Lower leg skin (tissue), 3 donors: ENCODE data around the gene GLIS2.

Source experiments
- POLR2A ChIP-seq, 2 donors: fragments of 450-650 bp; IDR thresholded peaks; one replicate each; pipeline ENCODE4 v1.6.1; 2016 to 2017; ENCODE audit warnings: antibody characterized with exemption in 2 of 2, mild to moderate bottlenecking in 1 of 2, moderate library complexity in 1 of 2
- TF ChIP-seq, protein P1 (sequence below), 3 donors: fragments of 450-650 bp; IDR thresholded peaks; one replicate each; pipeline ENCODE4 v1.5.1; 2016; ENCODE audit warnings: antibody characterized with exemption in 3 of 3, mild to moderate bottlenecking in 3 of 3, moderate library complexity in 2 of 3

DNA sequence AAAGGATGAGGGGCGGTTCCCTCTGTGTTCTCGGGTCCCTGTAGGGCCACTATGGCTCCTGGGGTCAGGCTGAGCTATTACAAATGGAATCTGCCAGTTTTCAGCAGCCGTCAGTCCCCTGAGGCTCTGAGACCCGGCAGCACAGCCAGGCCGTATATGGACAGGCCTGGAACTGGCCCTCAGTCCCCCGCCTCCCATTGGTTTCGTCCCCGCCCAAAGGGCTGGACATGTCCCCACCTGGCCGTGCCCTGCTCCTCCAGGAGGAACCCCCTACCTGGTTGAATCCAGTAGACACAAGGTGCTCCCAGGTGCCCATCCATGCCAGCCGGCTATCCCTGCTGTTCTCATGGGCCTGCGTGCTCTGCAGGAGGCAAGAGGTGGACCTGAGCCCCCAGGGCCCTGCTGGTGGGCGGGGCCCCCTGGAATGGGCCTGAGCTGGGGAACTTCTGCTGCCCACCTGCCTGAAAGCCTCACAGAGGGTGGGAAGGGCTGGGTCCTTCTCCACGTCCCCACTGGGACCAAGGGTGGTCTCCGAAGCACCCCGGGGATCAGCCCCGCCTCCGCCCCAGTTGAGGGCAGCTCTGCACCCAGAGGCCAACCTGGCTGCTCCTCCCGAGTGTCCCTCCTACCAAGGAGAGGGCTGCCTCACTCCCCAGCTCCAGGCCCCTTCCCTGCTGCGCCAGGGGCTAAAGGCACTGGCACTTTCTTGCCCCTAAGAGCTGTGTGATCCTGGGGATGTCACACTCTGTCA lies 72.6 kb downstream of the GLIS2 start:
- TF ChIP-seq, protein P1, sequence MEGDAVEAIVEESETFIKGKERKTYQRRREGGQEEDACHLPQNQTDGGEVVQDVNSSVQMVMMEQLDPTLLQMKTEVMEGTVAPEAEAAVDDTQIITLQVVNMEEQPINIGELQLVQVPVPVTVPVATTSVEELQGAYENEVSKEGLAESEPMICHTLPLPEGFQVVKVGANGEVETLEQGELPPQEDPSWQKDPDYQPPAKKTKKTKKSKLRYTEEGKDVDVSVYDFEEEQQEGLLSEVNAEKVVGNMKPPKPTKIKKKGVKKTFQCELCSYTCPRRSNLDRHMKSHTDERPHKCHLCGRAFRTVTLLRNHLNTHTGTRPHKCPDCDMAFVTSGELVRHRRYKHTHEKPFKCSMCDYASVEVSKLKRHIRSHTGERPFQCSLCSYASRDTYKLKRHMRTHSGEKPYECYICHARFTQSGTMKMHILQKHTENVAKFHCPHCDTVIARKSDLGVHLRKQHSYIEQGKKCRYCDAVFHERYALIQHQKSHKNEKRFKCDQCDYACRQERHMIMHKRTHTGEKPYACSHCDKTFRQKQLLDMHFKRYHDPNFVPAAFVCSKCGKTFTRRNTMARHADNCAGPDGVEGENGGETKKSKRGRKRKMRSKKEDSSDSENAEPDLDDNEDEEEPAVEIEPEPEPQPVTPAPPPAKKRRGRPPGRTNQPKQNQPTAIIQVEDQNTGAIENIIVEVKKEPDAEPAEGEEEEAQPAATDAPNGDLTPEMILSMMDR (IDR thresholded peaks at IDR 0.05), result no peak
- TF ChIP-seq POLR2A (IDR thresholded peaks at IDR 0.05), result no peak
